ENCODE data around the gene OSBPL7.

DNA sequence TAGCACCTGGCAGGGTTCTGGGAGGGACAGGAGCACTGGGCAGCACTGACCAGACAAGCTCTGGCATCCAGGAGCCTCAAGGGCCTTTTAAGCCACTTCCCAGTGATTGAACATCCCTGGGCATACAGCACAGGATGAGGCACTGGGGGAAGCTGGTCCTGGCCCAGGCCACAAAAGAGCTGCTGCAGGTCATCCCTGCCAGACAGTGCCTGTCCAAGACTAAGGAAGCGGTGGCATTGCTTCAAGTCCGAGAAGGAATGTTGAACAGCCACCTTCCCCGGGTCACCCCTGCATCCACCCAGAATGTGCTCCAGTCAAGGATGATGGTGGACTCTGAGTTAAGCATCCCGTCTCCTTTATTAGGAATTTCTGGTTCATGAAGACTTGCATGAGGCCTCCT is 1.2 kb upstream of the OSBPL7 start:
- TF ChIP-seq, protein P1, sequence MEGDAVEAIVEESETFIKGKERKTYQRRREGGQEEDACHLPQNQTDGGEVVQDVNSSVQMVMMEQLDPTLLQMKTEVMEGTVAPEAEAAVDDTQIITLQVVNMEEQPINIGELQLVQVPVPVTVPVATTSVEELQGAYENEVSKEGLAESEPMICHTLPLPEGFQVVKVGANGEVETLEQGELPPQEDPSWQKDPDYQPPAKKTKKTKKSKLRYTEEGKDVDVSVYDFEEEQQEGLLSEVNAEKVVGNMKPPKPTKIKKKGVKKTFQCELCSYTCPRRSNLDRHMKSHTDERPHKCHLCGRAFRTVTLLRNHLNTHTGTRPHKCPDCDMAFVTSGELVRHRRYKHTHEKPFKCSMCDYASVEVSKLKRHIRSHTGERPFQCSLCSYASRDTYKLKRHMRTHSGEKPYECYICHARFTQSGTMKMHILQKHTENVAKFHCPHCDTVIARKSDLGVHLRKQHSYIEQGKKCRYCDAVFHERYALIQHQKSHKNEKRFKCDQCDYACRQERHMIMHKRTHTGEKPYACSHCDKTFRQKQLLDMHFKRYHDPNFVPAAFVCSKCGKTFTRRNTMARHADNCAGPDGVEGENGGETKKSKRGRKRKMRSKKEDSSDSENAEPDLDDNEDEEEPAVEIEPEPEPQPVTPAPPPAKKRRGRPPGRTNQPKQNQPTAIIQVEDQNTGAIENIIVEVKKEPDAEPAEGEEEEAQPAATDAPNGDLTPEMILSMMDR (conservative IDR thresholded peaks at IDR 0.05; ENCODE audit: low read depth, low read length), result no peak
- no peak for TF ChIP-seq EZH2 (IDR thresholded peaks at IDR 0.05; ENCODE audit: borderline replicate concordance, low read depth, low read length, poor library complexity, severe bottlenecking)

Data from A673 (cell line).